Measurements from ENCODE around the gene PAM. TPM values are rescaled to one million over a fixed set of nuclear protein-coding genes. Genes with fewer than 3 reads are reported as not detected.
A peak's percentile ranks its signal among the peaks of the same experiment; 100 is the strongest.

Gene PAM
- total and polyA plus RNA-seq, 7 donors: 14.3 to 261 (median 198) TPM

- 74 to 87% methylated on average over 1 of the region's 1 CpG for WGBS, 2 donors
- no peak for TF ChIP-seq POLR2A (IDR thresholded peaks at IDR 0.05)
- TF ChIP-seq EP300 (IDR thresholded peaks at IDR 0.05): no peak
- no peak for TF ChIP-seq CTCF (IDR thresholded peaks at IDR 0.05)
- no peak for TF ChIP-seq POLR2AphosphoS5 (IDR thresholded peaks at IDR 0.05)
- no peak for DNase-seq
- Histone ChIP-seq H3K4me3 (no peak overlapping the region), H3K9me3 (no peaks in the 10 kb centered on the region), H3K36me3 (peaks cover 0 to 13% (median 0%) of the 10 kb centered on the region in 4 donors), H3K27me3 (no peaks in the 10 kb centered on the region), H3K4me1 (peaks cover 0 to 21% (median 5%) of the 10 kb centered on the region in 4 donors), H3K27ac (peak overlapping the region in 2 of 4 donors; percentile 15 to 40)
- intact Hi-C loops (cut with DNase I): no loop called here
Measured at GRCh38 chr5:102959055-102959454, 203.9 kb downstream of the PAM start.

GRCh38 chr5:102961671-102962070 is 206.6 kb downstream of the PAM start:
- no peak for TF ChIP-seq POLR2A (IDR thresholded peaks at IDR 0.05)
- TF ChIP-seq EP300 (IDR thresholded peaks at IDR 0.05): no peak
- no peak for TF ChIP-seq CTCF (IDR thresholded peaks at IDR 0.05)
- TF ChIP-seq POLR2AphosphoS5 (IDR thresholded peaks at IDR 0.05): no peak
- Histone ChIP-seq H3K36me3 (peaks cover 0 to 13% (median 0%) of the 10 kb centered on the region in 4 donors), H3K27me3 (no peaks in the 10 kb centered on the region), H3K27ac (no peak overlapping the region), H3K4me1 (peaks cover 0 to 21% (median 5%) of the 10 kb centered on the region in 4 donors), H3K9me3 (no peaks in the 10 kb centered on the region), H3K4me3 (no peak overlapping the region)
- no peak for DNase-seq
- 67 to 69% methylated on average over 4 of the region's 4 CpGs for WGBS, 2 donors
- intact Hi-C loops (cut with DNase I): no loop called here

- Histone ChIP-seq H3K4me3 (no peak overlapping the region), H3K4me1 (no peaks in the 10 kb centered on the region), H3K9me3 (no peaks in the 10 kb centered on the region), H3K27me3 (no peaks in the 10 kb centered on the region), H3K27ac (no peak overlapping the region), H3K36me3 (peaks cover 0 to 20% (median 0%) of the 10 kb centered on the region in 4 donors)
- intact Hi-C loops (cut with DNase I): no loop called here
- WGBS, 2 donors: 42 to 65% methylated on average over 1 of the region's 1 CpG
- DNase-seq: no peak
- no peak for TF ChIP-seq CTCF (IDR thresholded peaks at IDR 0.05)
- no peak for TF ChIP-seq POLR2A (IDR thresholded peaks at IDR 0.05)
- no peak for TF ChIP-seq POLR2AphosphoS5 (IDR thresholded peaks at IDR 0.05)
- no peak for TF ChIP-seq EP300 (IDR thresholded peaks at IDR 0.05)
Measured at GRCh38 chr5:102965653-102966052, 210.5 kb downstream of the PAM start.

GRCh38 chr5:102969641-102970040 is 214.5 kb downstream of the PAM start:
- TF ChIP-seq POLR2A (IDR thresholded peaks at IDR 0.05): no peak
- no peak for TF ChIP-seq POLR2AphosphoS5 (IDR thresholded peaks at IDR 0.05)
- Histone ChIP-seq H3K27ac (no peak overlapping the region), H3K4me1 (no peaks in the 10 kb centered on the region), H3K27me3 (no peaks in the 10 kb centered on the region), H3K9me3 (no peaks in the 10 kb centered on the region), H3K4me3 (no peak overlapping the region), H3K36me3 (peaks cover 0 to 13% (median 0%) of the 10 kb centered on the region in 4 donors)
- WGBS, 2 donors: 75 to 88% methylated on average over 3 of the region's 3 CpGs
- intact Hi-C loops (cut with DNase I): loop anchor here (5.0 kb wide), 3 partner anchors 187 to 387 kb away; no protein-coding TSS in a partner anchor
- DNase-seq: no peak

GRCh38 chr5:102971676-102972293 is 216.7 kb downstream of the PAM start:
- intact Hi-C loops (cut with DNase I): loop anchor here (5.0 kb wide), 3 partner anchors 189 to 389 kb away; no protein-coding TSS in a partner anchor
- no peaks in the 10 kb centered on the region for H3K9me3 ChIP-seq
- no peaks in the 10 kb centered on the region for H3K27me3 ChIP-seq
- no peak overlapping the region for H3K4me3 ChIP-seq
- no peak for DNase-seq
- WGBS, 2 donors: 93 to 94% methylated on average over 1 of the region's 1 CpG
- TF ChIP-seq POLR2AphosphoS5 (IDR thresholded peaks at IDR 0.05) (no peak), CTCF (IDR thresholded peaks at IDR 0.05) (peak in 3 of 4 experiments; percentile 37 to 48 (median 43))
- H3K27ac ChIP-seq: no peak overlapping the region
- no peaks in the 10 kb centered on the region for H3K4me1 ChIP-seq
- H3K36me3 ChIP-seq: peaks cover 0 to 16% (median 0%) of the 10 kb centered on the region in 4 donors
